Dermis microvascular lymphatic vessel endothelial cell (primary cell): ENCODE measurements around the gene GOLT1A. TPM values are rescaled to one million over a fixed set of nuclear protein-coding genes. Genes with fewer than 3 reads are reported as not detected.
A peak's percentile ranks its signal among the peaks of the same experiment; 100 is the strongest.

ENCODE experiments used
- DNase-seq, 2 donors: peaks; one replicate each; pipeline versions ENCODE4 v3.0.0 to v3.0.0-alpha.2; 2010; ENCODE audit warnings: low read depth in 2 of 2
- total RNA-seq: library from RNA; depleted of rRNA; stranded (reverse); fragments of >200 nt; gene quantifications from 2 replicates; pipeline ENCODE4 v1.2.1, GENCODE V29; 2014

The GOLT1A gene
- total RNA-seq, 1 donor from 2014 or later, result 0.13 TPM

- no peak for DNase-seq
Measured at GRCh38 chr1:204219971-204220616, 6.3 kb upstream of the GOLT1A start.

- DNase-seq, result no peak
Measured at GRCh38 chr1:204218552-204218951, 4.8 kb upstream of the GOLT1A start.

- no peak for DNase-seq
Measured at GRCh38 chr1:204217648-204218000, 3.8 kb upstream of the GOLT1A start.

- DNase-seq, result no peak
Measured at GRCh38 chr1:204216880-204217647, 3.3 kb upstream of the GOLT1A start.

- no peak for DNase-seq
Measured at GRCh38 chr1:204216236-204216635, 2.4 kb upstream of the GOLT1A start.

GRCh38 chr1:204212715-204213114, 1.1 kb downstream of the GOLT1A start:
- no peak for DNase-seq

- no peak for DNase-seq
Measured at GRCh38 chr1:204211046-204211445, 2.7 kb downstream of the GOLT1A start.

GRCh38 chr1:204207136-204207616, 6.6 kb downstream of the GOLT1A start:
- DNase-seq, result peak in 1 of 2 donors; percentile 44

- DNase-seq, result peak in 1 of 2 donors; percentile 34
Measured at GRCh38 chr1:204206121-204206520, 7.7 kb downstream of the GOLT1A start.

GRCh38 chr1:204205486-204205885, 8.3 kb downstream of the GOLT1A start:
- no peak for DNase-seq

- DNase-seq, result no peak
Measured at GRCh38 chr1:204204944-204205343, 8.8 kb downstream of the GOLT1A start.

GRCh38 chr1:204203206-204203767, 10.5 kb downstream of the GOLT1A start:
- no peak for DNase-seq

- DNase-seq, result no peak
Measured at GRCh38 chr1:204202481-204202880, 11.3 kb downstream of the GOLT1A start.

GRCh38 chr1:204201348-204202040, 12.3 kb downstream of the GOLT1A start:
- DNase-seq, result no peak

GRCh38 chr1:204199579-204199978, 14.2 kb downstream of the GOLT1A start:
- DNase-seq, result peak in 1 of 2 donors; percentile 14

- DNase-seq, result peak in 1 of 2 donors; percentile 82
Measured at GRCh38 chr1:204198348-204199340, 15.1 kb downstream of the GOLT1A start.

- no peak for DNase-seq
Measured at GRCh38 chr1:204197068-204197467, 16.7 kb downstream of the GOLT1A start.

GRCh38 chr1:204196068-204196795, 17.6 kb downstream of the GOLT1A start, which contains the start of gene KISS1:
TSS of gene KISS1 (minus strand) at chr1:204196491. CDS start at chr1:204192876, 3,615 bp downstream.
- no peak for DNase-seq

- no peak for DNase-seq
Measured at GRCh38 chr1:204194771-204195170, 19.0 kb downstream of the GOLT1A start.

- DNase-seq, result no peak
Measured at GRCh38 chr1:204194080-204194479, 19.7 kb downstream of the GOLT1A start.
